HS-27A (cell line): Measurements from ENCODE around the gene C19orf38.
"Not testable (repeated sequence)": the region's sequence is repeated elsewhere in the genome, so short reads cannot be mapped to it uniquely, and the experiment has no call there.

Experiments used
- DNase-seq: peaks from one replicate; pipeline ENCODE4 v3.0.0-alpha.2; 2012; ENCODE audit warnings: low read depth, missing footprints

C19orf38 gene

DNA sequence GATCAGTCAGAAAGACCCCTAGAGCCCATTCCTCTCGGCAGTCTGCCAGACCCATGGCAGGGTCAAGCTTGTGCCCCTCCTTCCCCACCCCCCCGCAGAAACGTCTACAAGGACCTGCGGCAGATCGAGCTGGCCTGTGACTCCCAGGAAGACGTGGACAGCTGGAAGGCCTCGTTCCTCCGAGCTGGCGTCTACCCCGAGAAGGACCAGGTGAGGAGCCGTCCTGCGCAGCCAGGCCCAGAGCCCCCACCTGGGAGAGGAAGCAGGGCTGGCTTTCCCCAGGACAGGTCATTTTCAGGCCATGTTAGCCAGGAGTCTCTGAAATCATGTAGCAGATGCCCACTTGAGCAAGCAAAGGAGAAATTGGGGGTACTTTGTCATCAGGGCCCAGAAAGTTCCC lies 24.5 kb upstream of the C19orf38 start:
- no peak for DNase-seq

DNA sequence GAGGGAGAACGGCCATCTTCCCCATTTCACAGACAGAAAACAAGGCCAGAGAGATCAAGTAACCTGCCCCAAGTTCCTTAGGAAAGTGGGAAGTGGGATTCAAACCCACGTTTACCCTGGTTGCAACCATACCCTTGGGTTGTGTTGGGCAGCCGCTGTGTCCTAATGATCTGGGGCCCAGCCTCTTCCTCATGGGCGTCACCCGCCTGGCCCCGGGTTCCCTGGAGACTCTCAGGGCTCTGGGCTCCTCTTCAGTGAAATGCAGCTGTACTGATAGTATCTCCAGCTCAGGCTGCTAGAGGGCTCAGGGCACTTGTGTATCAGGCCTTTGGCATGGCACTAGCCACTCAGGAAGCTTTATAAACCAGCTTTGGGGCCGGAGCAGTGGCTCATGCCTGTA lies 22.0 kb upstream of the C19orf38 start:
- no peak for DNase-seq

DNA sequence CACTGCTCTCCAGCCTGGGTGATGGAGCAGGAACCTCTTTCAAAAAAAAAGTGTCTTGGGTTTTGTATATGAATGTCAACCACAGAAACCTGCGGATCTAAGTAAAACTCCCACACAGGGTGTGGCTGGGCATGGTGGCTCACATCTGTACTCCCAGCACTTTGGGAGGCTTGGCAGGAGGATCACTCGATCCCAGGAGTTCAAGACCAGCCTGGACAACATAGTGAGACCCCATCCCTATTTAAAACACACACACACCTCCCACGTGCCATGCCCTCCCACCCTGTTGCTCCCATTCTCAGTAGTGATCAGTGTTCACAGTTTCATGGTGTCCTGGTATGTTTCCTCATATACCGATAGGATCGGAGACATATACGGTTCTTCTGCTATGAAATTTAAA lies 21.4 kb upstream of the C19orf38 start:
- no peak for DNase-seq

- DNase-seq, result no peak
These were observed 19.0 kb upstream of the C19orf38 start for GRCh38 chr19:10828981-10829821.

- no peak for DNase-seq
These were observed 18.2 kb upstream of the C19orf38 start for GRCh38 chr19:10829967-10830366.

DNA sequence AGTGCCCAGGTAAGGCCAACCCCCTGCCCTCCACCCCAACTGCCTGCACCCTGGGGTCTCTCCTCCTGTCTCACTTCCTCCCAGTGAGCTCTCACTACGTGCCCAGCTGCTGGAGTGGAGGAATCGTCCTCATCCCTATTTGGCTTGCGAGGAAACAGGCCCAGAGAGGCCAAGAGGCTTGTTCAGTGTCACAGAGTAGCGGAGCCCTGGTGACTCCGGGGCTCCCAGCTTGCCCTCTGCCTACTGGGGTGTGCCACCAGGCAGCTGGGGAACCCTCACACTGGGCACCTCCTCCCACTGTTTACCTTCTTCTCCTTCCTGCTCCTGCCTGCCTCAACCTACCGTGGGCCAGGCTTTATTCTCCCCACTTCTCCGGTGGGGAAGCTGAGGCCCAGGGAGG lies 17.8 kb upstream of the C19orf38 start:
- DNase-seq, result no peak

GRCh38 chr19:10830931-10831779 lies 17.1 kb upstream of the C19orf38 start:
- no peak for DNase-seq

GRCh38 chr19:10831987-10832938 lies 16.0 kb upstream of the C19orf38 start:
- DNase-seq, result no peak

DNA sequence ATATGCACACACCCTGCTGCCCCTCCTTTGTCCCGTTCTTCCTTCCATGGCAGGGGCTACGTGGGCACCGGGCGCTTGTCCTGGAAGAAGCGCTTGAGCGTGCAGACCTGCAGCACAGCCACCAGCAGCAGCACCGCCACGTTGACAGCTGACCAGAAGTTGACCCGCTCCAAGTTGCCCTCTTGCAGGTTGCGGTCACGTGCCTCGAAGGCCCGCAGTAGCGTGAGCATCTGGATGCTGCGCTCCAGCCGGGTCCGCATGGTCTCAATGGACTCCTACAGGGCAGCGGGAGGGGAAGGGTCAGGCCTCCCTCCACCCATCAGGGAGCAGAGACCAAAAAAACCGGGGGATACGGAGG lies 15.3 kb upstream of the C19orf38 start:
- DNase-seq, result no peak

DNA sequence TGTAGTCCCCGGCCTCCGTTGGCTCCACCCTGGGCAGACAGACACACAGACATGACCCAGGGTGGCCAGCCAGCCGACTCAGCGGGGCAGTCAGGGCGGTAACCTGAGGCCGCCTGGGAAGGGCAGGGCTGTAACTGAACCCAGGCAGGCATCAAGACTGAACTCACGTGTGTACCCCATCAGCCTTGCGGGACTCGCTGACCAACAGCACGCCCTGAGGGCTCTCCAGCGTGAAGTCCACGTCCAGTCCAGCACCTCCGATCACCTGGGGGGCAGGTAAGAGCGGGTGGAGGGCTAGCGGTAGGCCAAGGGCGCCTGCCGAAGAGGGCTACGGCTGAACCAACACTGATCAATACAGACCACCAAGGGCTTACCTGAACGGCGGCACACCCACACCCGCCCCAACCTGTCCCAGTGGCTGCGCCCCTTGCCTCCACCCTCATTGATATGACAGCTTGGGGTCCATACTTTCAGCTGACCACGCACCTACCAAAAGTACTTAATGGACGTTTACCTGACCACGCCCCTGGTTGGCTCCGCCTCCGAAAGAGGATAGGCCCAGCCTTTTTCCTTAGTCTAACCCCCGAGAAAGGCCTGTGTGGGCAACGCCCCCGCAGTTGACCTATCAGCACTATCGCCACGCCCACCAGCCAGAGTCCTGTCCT lies 13.0 kb upstream of the C19orf38 start:
- no peak for DNase-seq

DNA sequence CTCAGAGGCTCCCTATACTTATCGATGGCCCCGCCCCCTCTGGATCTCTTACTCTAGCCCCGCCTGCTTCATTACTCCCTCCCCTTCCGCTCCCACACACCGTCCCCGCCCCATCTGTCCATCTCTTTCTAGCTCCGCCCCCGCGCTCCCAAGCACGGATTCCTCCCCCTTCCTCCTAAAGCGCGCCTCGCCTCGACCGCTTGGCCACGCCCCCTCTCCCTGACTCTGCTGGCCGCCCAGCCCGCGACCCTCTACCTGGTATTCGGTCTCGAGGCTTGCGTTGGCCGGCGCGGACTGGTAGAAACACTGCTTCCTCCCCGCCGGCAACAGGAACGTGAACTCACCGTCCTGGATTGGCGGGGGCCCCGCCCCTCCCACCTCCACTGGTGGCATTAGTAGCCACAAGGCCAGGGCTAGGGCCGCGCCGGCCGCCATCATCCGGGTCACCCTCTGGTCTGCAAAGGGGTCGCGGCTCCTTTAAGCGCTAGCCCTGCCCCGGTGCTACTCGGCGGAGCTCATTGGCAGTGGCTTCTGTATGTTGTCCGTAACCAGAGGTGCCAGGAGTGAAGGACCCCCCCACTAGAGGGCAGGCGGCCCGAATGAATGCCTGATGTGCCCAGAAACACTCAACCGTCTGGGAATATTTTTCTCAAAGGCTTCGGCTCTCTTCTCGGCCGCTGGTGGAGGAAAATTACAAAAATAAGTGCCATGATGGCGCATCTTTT lies 12.3 kb upstream of the C19orf38 start, which contains the start of gene TMED1:
TSS of gene TMED1 (minus strand) at position 459 of the 725 bp plus-strand sequence. CDS start at position 438, 21 bp downstream.
- peak; percentile 92 for DNase-seq

GRCh38 chr19:10836479-10837330 lies 11.5 kb upstream of the C19orf38 start:
- no peak for DNase-seq

DNA sequence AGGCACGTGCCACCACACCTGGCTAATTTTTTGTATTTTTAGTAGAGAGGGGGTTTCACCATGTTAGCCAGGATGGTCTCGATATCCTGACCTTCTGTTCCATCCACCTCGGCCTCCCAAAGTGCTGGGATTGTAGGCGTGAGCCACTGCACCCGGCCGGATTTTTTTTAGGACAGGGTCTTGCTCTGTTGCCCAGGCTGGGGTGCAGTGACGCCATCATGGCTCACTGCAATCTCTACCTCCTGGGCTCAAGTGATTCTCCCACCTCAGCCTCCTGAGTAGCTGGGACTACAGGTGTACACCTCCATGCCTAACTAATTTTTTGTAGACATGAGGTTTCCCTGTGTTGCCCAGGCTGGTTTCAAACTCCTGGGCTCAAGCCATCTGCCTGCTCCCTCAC lies 10.6 kb upstream of the C19orf38 start:
- DNase-seq, result not testable (repeated sequence)

DNA sequence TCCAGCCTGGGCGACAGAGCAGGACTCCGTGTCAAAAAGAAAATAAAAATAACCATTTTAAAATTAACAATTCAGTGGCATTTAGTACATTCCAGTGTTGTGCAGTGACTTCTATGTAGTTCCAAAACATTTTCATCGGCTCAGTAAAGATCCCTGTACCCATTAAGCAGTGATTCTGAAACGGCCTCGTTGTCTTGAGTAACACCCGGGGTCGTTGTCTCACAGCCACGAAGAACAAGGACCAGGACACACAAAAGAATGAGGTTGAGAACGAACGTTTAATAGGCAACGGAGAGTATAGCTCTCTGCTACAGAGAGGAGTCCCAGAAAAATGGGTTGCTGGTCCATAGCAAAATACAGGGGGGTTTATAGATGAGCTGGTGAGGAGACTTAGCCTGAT lies 9.8 kb upstream of the C19orf38 start:
- DNase-seq, result no peak

DNA sequence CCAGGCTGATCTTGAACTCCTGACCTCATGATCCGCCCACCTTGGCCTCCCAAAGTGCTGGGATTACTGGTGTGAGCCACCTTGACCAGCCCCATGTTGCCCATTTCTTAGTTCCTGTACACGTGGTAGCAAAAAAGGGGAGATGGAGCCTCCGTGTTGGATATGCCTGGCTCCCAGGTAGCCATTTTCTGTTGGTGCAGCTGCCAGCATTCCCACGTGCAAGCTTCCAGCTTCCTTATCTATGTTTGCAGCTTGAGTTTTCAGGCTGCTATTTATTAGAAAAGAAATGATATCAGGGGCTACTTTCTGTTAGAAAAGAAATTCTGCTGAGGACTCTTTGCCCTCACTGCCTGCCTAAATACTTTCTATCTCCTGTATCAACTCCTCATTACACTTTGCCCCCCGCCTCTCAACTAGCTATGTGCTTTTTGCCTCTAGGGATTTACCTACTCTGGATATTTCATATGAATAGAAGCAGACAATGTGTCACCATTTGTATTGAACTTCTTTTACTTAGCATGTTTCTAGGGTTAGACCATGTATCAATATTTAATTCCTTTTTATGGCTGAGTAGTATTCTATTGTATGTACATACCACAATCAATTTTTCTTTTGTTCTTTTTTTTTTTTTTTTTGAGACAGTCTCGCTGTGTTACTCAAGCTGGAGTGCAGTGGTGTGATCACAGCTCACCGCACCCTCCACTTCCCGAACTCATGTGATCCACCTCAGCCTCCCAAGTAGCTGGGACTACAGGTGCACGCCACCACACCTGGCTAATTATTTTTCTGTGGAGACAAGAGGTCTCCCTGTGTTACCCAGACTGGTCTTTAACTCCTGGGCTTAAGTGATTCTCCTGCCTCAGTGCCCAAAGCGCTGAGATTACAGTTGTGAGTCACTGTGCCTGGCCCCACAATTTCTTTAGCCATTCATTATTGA lies 8.8 kb upstream of the C19orf38 start:
- DNase-seq, result no peak

GRCh38 chr19:10842788-10843187 lies 5.4 kb upstream of the C19orf38 start:
- no peak for DNase-seq

- DNase-seq, result no peak
These were observed 1.6 kb upstream of the C19orf38 start for GRCh38 chr19:10846500-10847202.

GRCh38 chr19:10850631-10851030 lies 2.4 kb downstream of the C19orf38 start:
- no peak for DNase-seq
